ENCODE results near the gene KRTAP5-4. TPM values are rescaled to one million over a fixed set of nuclear protein-coding genes. Genes with fewer than 3 reads are reported as not detected.
"Not testable (repeated sequence)": the region's sequence is repeated elsewhere in the genome, so short reads cannot be mapped to it uniquely, and the experiment has no call there.

KRTAP5-4 gene
- total RNA-seq, 1 donor from 2014 or later = not detected

DNA sequence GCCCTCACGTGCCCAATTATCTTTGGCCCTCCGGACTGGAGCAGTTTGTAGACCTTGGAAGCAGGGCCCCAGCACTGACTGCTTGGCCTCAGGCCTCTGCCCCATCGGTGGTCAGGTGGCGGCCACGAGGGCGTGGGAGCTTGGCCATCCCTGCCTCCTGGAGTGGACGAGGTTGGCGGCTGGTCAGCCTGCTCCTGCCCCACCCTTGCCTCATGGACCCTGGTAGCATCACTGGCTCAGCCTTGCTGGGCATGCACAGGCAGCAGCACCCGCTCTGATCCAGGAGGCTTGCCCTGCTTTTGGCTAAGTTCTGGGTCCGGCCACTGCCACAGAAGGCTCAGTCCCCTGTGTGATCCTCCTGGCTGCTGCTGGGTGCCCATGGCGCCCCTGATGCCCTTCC lies 17.8 kb downstream of the KRTAP5-4 start:
- Mint-ChIP-seq H3K4me1 (ENCODE audit: unreplicated experiment) (peaks cover 9% of the 10 kb centered on the region), H3K27me3 (peaks cover 58% of the 10 kb centered on the region), H3K36me3 (no peaks in the 10 kb centered on the region), H3K9me3 (no peaks in the 10 kb centered on the region), H3K27ac (no peak overlapping the region), H3K4me3 (no peak overlapping the region)
- no peak for DNase-seq (ENCODE audit: extremely low spot score, unreplicated experiment)
- TF ChIP-seq CTCF (conservative IDR thresholded peaks at IDR 0.05) = no peak

DNA sequence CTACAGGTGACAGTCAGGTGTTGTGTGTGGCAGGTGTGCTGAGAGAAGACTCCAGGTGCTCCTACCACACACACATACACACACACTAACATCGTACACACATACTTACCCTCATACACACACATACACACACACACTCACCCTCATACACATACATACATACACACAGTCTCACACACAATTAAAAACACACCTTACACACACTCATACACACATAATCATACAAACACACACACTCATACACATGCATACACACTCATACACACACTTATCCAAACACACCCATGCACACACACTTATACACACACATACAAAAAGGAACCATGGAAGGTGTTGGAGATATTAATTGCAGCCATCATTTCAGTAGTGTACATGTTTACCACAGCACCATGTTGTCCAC lies 18.3 kb downstream of the KRTAP5-4 start:
- H3K9me3 Mint-ChIP-seq = no peaks in the 10 kb centered on the region
- H3K27ac Mint-ChIP-seq = no peak overlapping the region
- no peak overlapping the region for H3K4me3 Mint-ChIP-seq
- DNase-seq (ENCODE audit: extremely low spot score, unreplicated experiment) = no peak
- peaks cover 57% of the 10 kb centered on the region for H3K27me3 Mint-ChIP-seq
- no peak for TF ChIP-seq CTCF (conservative IDR thresholded peaks at IDR 0.05)
- no peaks in the 10 kb centered on the region for H3K36me3 Mint-ChIP-seq
- peaks cover 9% of the 10 kb centered on the region for H3K4me1 Mint-ChIP-seq (ENCODE audit: unreplicated experiment)

- not testable (repeated sequence) for H3K9me3 Mint-ChIP-seq; H3K27ac Mint-ChIP-seq; H3K4me3 Mint-ChIP-seq; H3K4me1 Mint-ChIP-seq (ENCODE audit: unreplicated experiment); DNase-seq (ENCODE audit: extremely low spot score, unreplicated experiment); H3K36me3 Mint-ChIP-seq
- H3K27me3 Mint-ChIP-seq = peaks cover 59% of the 10 kb centered on the region
These were observed 20.3 kb downstream of the KRTAP5-4 start for GRCh38 chr11:1601663-1602062.

DNA sequence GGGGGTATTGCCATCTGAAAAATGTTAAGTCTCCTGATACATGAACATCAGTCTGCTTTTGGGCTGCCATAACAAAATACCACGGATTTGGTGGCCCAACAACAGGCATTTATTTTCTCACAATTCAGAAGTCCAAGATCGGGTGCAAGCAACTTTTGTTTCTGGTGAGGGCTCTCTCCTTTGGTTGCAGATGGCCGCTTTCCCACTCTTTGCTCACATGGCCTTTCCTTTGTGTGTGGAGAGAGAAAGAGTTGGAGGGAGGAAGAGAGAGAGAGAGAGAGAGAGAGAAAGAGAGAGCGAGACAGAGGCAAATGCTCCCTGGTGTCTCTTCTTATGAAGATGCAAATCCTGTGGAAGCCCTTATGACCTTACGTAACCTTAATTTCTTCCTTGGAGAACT lies 21.3 kb downstream of the KRTAP5-4 start:
- no peaks in the 10 kb centered on the region for H3K36me3 Mint-ChIP-seq
- no peak overlapping the region for H3K27ac Mint-ChIP-seq
- H3K4me1 Mint-ChIP-seq (ENCODE audit: unreplicated experiment) = no peaks in the 10 kb centered on the region
- H3K27me3 Mint-ChIP-seq = peaks cover 63% of the 10 kb centered on the region
- no peaks in the 10 kb centered on the region for H3K9me3 Mint-ChIP-seq
- H3K4me3 Mint-ChIP-seq = no peak overlapping the region
- no peak for DNase-seq (ENCODE audit: extremely low spot score, unreplicated experiment)
- no peak for TF ChIP-seq CTCF (conservative IDR thresholded peaks at IDR 0.05)

DNA sequence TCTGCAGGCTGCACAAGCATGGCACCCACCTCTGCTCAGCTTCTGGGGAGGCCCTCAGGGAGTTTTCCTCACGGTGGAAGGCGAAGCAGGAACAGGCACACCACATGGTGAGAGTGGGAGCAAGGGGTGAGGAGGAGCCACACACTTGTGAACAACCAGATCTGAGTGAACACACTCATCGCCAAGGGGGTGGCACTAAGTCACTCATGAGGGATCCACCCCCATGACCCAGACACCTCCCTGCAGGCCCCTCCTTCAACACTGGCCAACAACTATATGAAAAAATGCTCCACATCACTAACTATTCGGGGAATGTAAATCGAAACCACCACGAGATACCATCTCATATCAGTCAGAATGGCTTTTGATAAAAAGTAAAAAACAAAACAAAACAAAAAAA lies 23.1 kb downstream of the KRTAP5-4 start:
- Mint-ChIP-seq H3K4me1 (ENCODE audit: unreplicated experiment) (no peaks in the 10 kb centered on the region), H3K27ac (no peak overlapping the region), H3K36me3 (no peaks in the 10 kb centered on the region), H3K4me3 (no peak overlapping the region), H3K9me3 (no peaks in the 10 kb centered on the region), H3K27me3 (peaks cover 79% of the 10 kb centered on the region)
- no peak for DNase-seq (ENCODE audit: extremely low spot score, unreplicated experiment)
- TF ChIP-seq CTCF (conservative IDR thresholded peaks at IDR 0.05) = no peak

GRCh38 chr11:1598406-1598805 lies 23.5 kb downstream of the KRTAP5-4 start:
- not testable (repeated sequence) for H3K36me3 Mint-ChIP-seq; H3K4me1 Mint-ChIP-seq (ENCODE audit: unreplicated experiment); H3K27ac Mint-ChIP-seq; DNase-seq (ENCODE audit: extremely low spot score, unreplicated experiment); H3K4me3 Mint-ChIP-seq; H3K9me3 Mint-ChIP-seq
- H3K27me3 Mint-ChIP-seq = peaks cover 79% of the 10 kb centered on the region

- Mint-ChIP-seq H3K27ac (no peak within 1 kb of the TSS), H3K4me3 (no peak within 1 kb of the TSS), H3K9me3 (no peaks in the 10 kb centered on the region), H3K36me3 (no peaks in the 10 kb centered on the region), H3K27me3 (peaks cover 79% of the 10 kb centered on the region), H3K4me1 (ENCODE audit: unreplicated experiment) (no peaks in the 10 kb centered on the region)
- no peak for DNase-seq (ENCODE audit: extremely low spot score, unreplicated experiment)
- TF ChIP-seq CTCF (conservative IDR thresholded peaks at IDR 0.05) = no peak
These were observed 24.0 kb downstream of the KRTAP5-4 start, which contains the start of gene KRTAP5-2 for GRCh38 chr11:1597994-1598380. KRTAP5-2 (minus strand) TSS chr11:1598294; CDS start chr11:1598250, 44 bp downstream.

All from type B pancreatic cell (in vitro differentiated cells).